ENCODE results near the gene OXSR1. TPM values are rescaled to one million over a fixed set of nuclear protein-coding genes. Genes with fewer than 3 reads are reported as not detected.

Gene OXSR1
- total and polyA plus RNA-seq, 4 donors = 4.3 to 24.7 (median 12.2) TPM

DNA sequence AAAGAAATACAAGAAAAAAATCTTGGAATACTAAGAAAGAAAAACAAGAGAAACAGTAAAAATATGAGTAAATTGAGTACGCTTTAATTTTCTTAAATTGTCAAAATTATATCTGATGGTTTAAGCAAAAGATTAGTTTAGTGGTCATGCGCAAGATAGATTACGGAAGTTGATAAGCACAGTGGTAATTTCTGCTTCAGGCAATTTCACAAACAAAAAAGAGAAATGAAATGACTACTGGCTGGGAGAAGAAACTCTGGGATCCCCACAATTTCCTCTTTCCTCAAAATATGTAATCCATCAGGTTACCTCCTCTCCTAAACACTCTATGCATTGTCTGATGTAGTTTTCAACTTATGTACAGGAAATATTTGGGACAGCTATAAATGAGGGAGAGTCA is 17.9 kb upstream of the OXSR1 start:
- Histone ChIP-seq H3K4me1 (ENCODE audit: control insufficient read depth in 4 of 4, insufficient read depth in 4 of 4, low read length in 3 of 4) (no peaks in the 10 kb centered on the region), H3K4me3 (ENCODE audit: low read depth in 1 of 3, low read length in 3 of 3) (no peak overlapping the region), H3K9me3 (ENCODE audit: control insufficient read depth in 4 of 4, low read length in 3 of 4) (peaks cover 0 to 5% (median 2%) of the 10 kb centered on the region in 4 donors), H3K27ac (ENCODE audit: low read depth in 1 of 2, low read length in 2 of 2) (peak overlapping the region; percentile 40 to 50), H3K36me3 (ENCODE audit: control insufficient read depth in 4 of 4, insufficient read depth in 3 of 4, low read depth in 1 of 4, low read length in 3 of 4) (peaks cover under 1 to 3% (median 2%) of the 10 kb centered on the region in 4 donors), H3K9ac (ENCODE audit: low read depth in 1 of 2, low read length in 2 of 2) (no peak overlapping the region), H3K27me3 (ENCODE audit: control insufficient read depth in 4 of 4, insufficient read depth in 4 of 4, low read length in 3 of 4) (no peaks in the 10 kb centered on the region)
- WGBS = 88% methylated on average over 3 of the region's 3 CpGs
- TF ChIP-seq RAD21 (IDR thresholded peaks at IDR 0.05) (no peak), GABPA (IDR thresholded peaks at IDR 0.05 in 1 of 2, conservative IDR thresholded peaks at IDR 0.05 in 1 of 2) (no peak), FOXA2 (IDR thresholded peaks at IDR 0.05) (no peak), TAF1 (conservative IDR thresholded peaks at IDR 0.05) (no peak), MAX (IDR thresholded peaks at IDR 0.05) (no peak), NR2F2 (IDR thresholded peaks at IDR 0.05) (no peak), SP1 (IDR thresholded peaks at IDR 0.05) (no peak), EGR1 (IDR thresholded peaks at IDR 0.05; ENCODE audit: low read depth in 2 of 2) (no peak), HNF4A (conservative IDR thresholded peaks at IDR 0.05) (no peak), CTCF (IDR thresholded peaks at IDR 0.05; ENCODE audit: low read depth, low read length, missing input control) (no peak), HNF4G (IDR thresholded peaks at IDR 0.05) (no peak), RXRA (IDR thresholded peaks at IDR 0.05) (no peak)
- TF ChIP-seq, protein P1, sequence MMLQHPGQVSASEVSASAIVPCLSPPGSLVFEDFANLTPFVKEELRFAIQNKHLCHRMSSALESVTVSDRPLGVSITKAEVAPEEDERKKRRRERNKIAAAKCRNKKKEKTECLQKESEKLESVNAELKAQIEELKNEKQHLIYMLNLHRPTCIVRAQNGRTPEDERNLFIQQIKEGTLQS (IDR thresholded peaks at IDR 0.05) = no peak
- TF ChIP-seq, protein P2, sequence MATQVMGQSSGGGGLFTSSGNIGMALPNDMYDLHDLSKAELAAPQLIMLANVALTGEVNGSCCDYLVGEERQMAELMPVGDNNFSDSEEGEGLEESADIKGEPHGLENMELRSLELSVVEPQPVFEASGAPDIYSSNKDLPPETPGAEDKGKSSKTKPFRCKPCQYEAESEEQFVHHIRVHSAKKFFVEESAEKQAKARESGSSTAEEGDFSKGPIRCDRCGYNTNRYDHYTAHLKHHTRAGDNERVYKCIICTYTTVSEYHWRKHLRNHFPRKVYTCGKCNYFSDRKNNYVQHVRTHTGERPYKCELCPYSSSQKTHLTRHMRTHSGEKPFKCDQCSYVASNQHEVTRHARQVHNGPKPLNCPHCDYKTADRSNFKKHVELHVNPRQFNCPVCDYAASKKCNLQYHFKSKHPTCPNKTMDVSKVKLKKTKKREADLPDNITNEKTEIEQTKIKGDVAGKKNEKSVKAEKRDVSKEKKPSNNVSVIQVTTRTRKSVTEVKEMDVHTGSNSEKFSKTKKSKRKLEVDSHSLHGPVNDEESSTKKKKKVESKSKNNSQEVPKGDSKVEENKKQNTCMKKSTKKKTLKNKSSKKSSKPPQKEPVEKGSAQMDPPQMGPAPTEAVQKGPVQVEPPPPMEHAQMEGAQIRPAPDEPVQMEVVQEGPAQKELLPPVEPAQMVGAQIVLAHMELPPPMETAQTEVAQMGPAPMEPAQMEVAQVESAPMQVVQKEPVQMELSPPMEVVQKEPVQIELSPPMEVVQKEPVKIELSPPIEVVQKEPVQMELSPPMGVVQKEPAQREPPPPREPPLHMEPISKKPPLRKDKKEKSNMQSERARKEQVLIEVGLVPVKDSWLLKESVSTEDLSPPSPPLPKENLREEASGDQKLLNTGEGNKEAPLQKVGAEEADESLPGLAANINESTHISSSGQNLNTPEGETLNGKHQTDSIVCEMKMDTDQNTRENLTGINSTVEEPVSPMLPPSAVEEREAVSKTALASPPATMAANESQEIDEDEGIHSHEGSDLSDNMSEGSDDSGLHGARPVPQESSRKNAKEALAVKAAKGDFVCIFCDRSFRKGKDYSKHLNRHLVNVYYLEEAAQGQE (IDR thresholded peaks at IDR 0.05) = no peak
- no peak for DNase-seq (ENCODE audit: low spot score)

DNA sequence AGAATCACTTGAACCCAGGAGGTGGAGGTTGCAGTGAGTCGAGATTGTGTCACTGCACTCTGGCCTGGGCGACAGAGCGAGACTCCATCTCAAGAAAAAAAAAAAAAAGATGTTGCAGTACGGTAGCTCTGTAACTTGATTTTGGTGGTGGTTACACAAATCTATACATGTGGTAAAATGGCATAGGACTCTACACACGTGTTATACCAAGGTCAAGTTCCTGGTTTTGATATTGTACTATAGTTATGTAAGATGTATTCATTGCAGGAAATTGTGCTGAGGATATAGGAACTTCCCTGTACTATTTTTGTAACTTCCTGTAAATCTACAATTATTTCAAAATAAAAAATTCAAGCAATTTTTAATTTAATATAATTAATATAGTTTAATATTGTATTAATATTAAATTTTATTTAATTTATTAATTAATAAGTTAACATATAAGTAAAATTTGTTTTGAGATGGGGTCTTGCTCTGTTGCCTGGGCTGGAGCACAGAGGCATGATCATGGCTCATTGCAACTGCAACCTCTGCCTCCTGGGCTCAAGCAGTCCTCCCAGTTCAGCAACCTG is 16.9 kb upstream of the OXSR1 start:
- H3K9ac ChIP-seq (ENCODE audit: low read depth in 1 of 2, low read length in 2 of 2) = no peak overlapping the region
- peaks cover 0 to 5% (median 2%) of the 10 kb centered on the region in 4 donors for H3K9me3 ChIP-seq (ENCODE audit: control insufficient read depth in 4 of 4, low read length in 3 of 4)
- H3K4me1 ChIP-seq (ENCODE audit: control insufficient read depth in 4 of 4, insufficient read depth in 4 of 4, low read length in 3 of 4) = no peaks in the 10 kb centered on the region
- no peak for DNase-seq (ENCODE audit: low spot score)
- TF ChIP-seq CTCF (IDR thresholded peaks at IDR 0.05; ENCODE audit: low read depth, low read length, missing input control) (no peak), FOXA2 (IDR thresholded peaks at IDR 0.05) (no peak), HNF4A (conservative IDR thresholded peaks at IDR 0.05) (no peak)
- WGBS = 77% methylated on average over 5 of the region's 5 CpGs
- H3K27ac ChIP-seq (ENCODE audit: low read depth in 1 of 2, low read length in 2 of 2) = peak overlapping the region in 1 of 2 donors; percentile 50
- no peaks in the 10 kb centered on the region for H3K27me3 ChIP-seq (ENCODE audit: control insufficient read depth in 4 of 4, insufficient read depth in 4 of 4, low read length in 3 of 4)
- peaks cover 0 to 2% (median 0%) of the 10 kb centered on the region in 4 donors for H3K36me3 ChIP-seq (ENCODE audit: control insufficient read depth in 4 of 4, insufficient read depth in 3 of 4, low read depth in 1 of 4, low read length in 3 of 4)
- H3K4me3 ChIP-seq (ENCODE audit: low read depth in 1 of 3, low read length in 3 of 3) = no peak overlapping the region

Data from liver (tissue), 9 donors.